ENCODE data around the gene ARHGAP19.

The ARHGAP19 gene

GRCh38 chr10:97173036-97173435 lies 119.4 kb downstream of the ARHGAP19 start:
- H3K4me3 ChIP-seq (ENCODE audit: low read depth, low read length): no peak overlapping the region

Measured in iPS-11a (cell line).